Ishikawa (cell line): ENCODE data around the gene RGS6.

Experiments
- CEBPB ChIP-seq: IDR thresholded peaks from 2 replicates; pipeline ENCODE4 v1.6.1; 2012
- CREB1 ChIP-seq: IDR thresholded peaks from 2 replicates; pipeline ENCODE4 v1.6.1; 2012; ENCODE audit warnings: low read depth
- EGR1 ChIP-seq: IDR thresholded peaks from 2 replicates; pipeline ENCODE4 v1.6.1; 2012
- EP300 ChIP-seq: IDR thresholded peaks from 2 replicates; pipeline ENCODE4 v1.6.1; 2012; ENCODE audit warnings: borderline replicate concordance
- FOXM1 ChIP-seq: IDR thresholded peaks from 2 replicates; pipeline ENCODE4 v1.6.1; 2012; ENCODE audit warnings: low read depth, borderline replicate concordance
- MAX ChIP-seq: IDR thresholded peaks from 2 replicates; pipeline ENCODE4 v1.6.1; 2012
- NFIC ChIP-seq: IDR thresholded peaks from 2 replicates; pipeline ENCODE4 v1.6.1; 2012
- REST ChIP-seq: IDR thresholded peaks from 2 replicates; pipeline ENCODE4 v1.6.1; 2012; ENCODE audit warnings: low read depth, mild to moderate bottlenecking
- TAF1 ChIP-seq: IDR thresholded peaks from 2 replicates; pipeline ENCODE4 v1.6.1; 2012; ENCODE audit warnings: low read depth, mild to moderate bottlenecking
- TCF12 ChIP-seq: IDR thresholded peaks from 2 replicates; pipeline ENCODE4 v1.6.1; 2012; ENCODE audit warnings: low read depth
- TEAD4 ChIP-seq: IDR thresholded peaks from 2 replicates; pipeline ENCODE4 v1.6.1; 2012
- YY1 ChIP-seq: IDR thresholded peaks from 2 replicates; pipeline ENCODE4 v1.6.1; 2012; ENCODE audit warnings: low read depth
- ZBTB7A ChIP-seq: IDR thresholded peaks from 2 replicates; pipeline ENCODE4 v1.6.1; 2012; ENCODE audit warnings: low read depth
- TF ChIP-seq, protein P1 (sequence below): IDR thresholded peaks from 2 replicates; pipeline ENCODE4 v1.6.1; 2012

- TF ChIP-seq YY1 (no peak), TAF1 (no peak), NFIC (no peak), TEAD4 (no peak), TCF12 (no peak), MAX (no peak), CEBPB (no peak), EP300 (no peak), CREB1 (no peak), EGR1 (no peak), FOXM1 (no peak), REST (no peak), ZBTB7A (no peak)
- TF ChIP-seq, protein P1, sequence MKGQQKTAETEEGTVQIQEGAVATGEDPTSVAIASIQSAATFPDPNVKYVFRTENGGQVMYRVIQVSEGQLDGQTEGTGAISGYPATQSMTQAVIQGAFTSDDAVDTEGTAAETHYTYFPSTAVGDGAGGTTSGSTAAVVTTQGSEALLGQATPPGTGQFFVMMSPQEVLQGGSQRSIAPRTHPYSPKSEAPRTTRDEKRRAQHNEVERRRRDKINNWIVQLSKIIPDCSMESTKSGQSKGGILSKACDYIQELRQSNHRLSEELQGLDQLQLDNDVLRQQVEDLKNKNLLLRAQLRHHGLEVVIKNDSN, result no peak
Measured at GRCh38 chr14:72284176-72284575, 351.9 kb downstream of the RGS6 start.
